ENCODE results near the gene ARHGEF1.
"Not testable (repeated sequence)": the region's sequence is repeated elsewhere in the genome, so short reads cannot be mapped to it uniquely, and the experiment has no call there.

Gene ARHGEF1

DNA sequence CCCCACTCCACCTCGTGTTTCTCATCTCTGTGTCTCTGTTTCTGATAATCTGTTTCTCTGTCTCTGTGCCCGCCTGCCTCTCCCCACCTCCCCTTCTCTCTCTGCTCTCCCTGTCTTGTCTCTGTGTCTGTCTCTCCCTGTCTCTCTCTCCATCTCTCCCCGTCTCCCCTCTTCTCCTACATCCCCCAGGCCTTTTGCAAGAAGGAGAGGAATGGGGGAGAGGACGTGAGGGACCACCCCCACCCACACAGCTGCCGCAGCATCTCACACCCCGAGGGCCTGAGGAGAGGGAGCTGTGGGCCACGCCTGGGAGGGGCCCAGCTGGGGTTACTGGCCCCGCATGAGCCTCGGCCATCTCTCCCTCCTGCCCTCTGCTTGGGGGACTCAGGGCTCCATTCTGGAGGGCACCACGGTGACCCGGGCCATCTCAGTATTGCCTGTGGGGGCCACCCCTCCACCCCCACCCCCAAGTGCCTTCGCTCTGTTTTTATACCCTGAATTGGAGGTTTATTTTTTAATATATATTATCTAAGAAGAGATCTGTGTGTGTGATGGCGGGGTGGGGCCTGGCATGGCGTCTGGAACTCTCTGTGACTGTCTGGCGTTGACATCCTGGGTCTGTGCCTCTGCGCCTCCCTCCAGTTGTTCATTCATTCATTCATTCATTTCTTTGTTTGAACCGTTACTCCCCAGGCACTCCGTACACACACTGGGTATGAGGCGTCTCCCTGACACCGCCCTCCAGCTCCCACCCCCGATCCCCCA lies 24.1 kb downstream of the ARHGEF1 start:
- DNase-seq = no peak

DNA sequence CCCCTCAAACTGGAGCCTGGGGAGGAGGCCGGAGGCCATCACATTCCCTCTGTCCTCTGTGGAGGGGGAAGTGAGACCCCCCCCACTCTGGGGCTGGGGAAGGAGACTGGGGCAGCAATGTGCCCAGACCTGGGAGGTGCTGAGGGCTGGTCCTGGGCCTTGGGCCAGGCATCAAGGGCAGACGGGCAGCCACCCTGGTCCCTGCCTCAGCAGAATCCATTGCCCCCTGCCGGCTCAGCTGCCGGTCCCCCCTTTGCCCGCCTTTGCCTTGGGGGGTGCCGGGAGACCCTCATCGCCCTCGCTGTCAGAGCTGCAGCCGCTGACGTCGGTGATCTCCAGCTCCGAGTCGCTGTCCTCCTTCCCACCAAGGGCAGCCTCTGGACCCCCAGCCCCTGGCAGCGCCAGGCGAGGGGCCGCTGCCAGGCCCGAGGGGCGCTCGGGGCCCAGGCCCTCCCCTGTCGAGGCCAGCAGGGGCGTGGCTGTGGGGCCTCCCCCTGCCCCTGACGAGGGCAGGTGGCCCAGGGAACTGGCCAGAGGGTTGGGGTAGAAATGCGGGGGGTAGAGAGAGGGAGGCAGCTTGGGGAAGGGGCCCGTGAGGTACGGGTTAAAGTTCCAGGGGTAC lies 25.1 kb downstream of the ARHGEF1 start:
- no peak for DNase-seq

DNA sequence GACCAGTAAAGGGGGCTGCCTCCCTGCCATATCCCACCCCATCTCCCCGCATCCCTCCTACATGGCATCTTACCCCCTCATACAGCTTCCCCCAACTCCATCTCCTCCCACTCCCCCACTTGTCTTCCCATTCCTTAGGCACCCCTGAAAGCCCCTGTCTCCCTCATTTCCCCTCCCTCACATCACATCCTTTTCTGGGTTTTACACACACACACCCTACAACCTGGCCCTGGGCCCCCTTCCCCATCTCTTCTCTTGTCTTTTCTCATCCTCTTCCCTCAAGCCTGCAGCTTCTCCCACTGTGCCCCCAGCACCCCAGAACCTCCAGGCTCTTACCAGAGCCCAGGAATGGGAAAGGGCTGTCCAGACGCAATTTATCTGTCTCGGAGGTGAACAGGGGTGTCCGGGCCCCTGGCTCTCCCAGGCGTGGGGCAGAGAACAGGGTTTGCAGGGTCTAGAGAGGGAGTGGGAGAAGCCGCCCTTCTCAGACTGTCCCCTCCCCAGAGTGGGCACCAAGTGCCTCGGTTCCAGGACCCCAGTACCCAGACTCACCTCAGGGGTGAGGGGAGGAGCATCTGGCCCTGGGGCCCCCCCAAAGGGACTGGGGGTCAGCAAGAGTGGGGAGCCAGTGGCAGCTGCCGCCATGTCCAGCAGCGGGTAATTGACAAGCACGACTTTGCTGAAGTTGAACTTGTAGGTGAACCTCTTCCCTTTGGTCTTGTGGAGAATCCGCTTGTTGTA lies 25.9 kb downstream of the ARHGEF1 start:
- no peak for DNase-seq

DNA sequence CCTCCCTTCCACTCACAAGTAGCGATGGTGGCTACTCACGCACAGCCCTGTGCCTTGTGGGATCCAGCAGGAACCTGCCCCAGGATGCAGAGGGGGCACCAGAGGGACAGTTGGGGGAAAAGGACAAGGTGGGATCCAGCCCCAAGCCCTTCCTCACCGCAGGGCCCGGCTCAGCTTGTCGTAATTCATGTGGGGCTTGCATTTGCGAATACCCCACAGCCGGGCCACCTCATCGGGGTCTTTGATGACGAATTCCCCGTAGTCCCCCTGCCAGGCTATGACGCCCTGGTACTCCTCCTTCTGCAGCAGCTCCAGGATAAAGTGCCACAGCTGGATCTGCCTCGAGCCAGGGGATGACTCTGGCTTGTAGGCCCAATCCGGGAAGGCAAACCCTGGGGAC lies 26.7 kb downstream of the ARHGEF1 start:
- DNase-seq = no peak

DNA sequence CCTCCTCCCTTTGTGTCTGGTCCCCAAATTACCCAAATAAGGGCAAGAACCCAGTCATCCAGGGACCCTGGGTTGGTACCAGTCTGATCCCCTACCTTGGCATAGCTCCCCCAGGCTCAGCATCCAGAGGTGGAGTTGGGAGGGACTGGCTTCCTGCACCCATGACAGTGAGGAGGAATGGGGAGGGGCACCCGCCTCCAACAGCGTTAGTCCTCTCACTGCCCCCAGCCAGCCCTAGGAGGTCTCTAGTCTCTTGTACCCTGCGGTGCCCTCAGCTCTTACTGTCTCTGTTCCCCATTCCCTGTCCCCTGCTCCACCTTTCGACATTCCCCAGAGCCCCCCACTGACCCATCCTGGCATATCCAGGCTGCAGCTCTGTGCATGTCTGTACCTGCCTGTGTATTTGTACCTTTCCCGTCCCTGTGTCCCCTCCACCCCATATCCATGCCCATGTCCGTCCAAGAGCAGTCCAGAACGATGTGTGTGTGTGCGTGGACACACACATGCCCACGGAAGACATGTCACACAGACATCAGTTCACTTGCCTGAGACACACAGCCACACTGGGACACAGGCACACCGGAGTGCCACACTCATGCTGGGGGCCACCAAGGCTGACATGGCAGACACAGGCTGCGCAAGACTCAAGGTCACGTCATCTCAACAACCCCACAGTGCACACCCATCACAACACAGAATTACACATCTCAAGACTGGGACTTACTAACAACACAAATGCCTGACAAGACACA lies 27.4 kb downstream of the ARHGEF1 start:
- DNase-seq = no peak

DNA sequence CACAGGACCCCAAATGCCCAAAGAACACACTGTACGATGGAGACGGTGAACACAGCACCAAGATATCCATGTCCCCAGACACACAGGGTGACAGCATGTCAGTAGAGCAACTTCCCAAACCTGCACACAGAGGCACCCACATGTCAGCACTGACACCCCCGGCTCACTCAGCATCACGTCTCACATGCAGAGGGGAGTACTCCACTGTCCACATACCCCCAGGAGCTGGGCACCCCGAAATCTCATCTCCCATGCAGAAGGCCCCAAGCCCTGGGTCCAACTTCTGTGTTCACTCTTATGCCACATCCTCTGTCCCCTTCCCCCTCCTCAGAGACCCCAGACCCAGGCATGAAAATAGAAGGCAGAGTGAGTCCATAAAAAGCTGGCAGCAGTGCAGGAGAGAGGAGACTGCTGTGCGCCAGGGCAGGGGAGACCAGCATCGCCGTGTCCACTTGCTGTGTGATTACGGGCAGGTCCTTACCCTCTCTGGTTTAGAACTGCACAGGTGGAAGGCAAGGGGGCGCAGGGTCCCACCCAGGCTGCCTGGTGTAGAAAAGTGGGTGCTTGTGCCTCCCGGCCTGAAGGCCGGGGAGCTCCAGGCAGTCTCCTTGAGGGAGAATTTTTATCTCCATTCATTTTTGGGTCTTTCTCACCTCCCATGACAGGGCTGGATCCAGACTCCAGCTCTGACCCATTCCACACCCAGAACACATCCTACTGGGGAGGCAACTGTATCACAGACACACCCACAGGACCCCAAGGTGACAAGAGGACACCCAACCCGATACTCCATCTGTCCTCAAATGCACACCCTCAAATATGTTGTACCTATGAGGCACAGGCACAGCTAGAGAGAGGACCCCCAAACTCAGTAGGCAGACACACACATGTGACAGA lies 28.3 kb downstream of the ARHGEF1 start:
- DNase-seq = no peak

DNA sequence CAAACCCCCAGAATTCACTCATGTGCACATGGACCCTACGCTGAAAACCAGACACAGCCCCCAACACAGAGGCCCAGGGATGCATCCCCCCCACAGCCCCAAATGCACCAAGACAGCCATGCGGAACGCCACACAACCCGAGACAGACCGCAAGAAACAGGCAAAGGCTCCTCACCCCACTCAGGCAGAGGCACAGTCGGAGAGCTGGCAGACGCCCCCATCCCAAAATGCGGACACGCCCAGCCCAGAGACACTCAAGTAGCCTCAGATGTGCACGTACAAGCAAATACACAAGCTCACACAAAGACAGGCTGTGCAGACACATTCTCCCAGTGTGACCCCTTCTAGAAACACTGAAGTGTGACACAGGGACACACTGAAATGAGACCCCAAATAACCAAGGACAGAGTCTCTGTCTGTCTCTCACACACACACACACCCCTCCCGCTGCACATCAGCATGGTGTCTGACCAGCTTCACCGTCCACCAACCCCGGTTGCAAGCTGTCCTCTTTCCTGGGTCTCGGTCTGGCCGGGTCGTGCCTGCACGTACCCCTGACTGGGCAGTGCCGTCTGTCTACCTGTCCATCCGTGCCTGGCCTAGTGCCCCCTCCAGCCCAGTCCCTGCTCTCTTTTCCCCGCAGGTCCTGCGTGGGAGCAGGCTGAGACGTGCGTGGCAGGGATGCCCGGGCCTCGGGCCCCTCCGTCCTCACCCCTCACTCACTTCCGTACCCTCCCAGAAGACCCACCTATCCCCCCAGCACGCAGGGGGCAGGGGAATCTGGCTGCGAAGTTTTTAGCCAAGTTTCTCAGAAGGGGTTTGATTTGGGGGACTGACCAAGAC lies 29.1 kb downstream of the ARHGEF1 start:
- no peak for DNase-seq

DNA sequence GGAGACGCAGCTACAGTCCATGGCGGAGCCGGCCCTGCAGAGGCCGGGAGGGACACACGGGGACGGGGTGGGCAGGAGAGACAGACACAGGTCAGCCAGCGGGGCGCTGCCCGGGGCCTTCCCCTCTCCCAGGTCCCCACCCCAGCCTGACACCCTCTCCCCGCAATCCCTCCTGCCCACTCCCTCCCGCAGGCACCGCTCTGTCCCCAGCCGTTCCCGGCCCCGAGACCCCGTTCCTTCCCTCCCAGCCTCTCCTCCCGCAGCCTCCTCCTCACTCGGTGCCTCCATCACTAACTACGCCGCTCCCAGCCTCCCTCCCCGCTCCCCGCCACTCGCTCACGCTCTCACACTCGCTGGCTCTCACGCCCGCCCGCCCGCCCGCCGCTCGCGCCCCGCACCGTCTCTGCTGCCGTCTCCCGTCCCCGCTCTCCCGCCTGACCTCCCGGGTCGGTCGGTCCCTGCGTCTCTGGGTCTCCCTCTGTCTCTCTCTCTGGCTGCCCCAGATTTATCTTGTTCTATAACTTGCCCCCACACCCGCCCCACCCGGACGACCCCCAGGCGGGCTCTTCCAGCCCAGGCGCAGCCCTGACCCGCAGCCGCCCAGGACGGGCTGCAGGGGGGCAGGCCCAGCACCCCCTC lies 30.0 kb downstream of the ARHGEF1 start:
- no peak for DNase-seq

DNA sequence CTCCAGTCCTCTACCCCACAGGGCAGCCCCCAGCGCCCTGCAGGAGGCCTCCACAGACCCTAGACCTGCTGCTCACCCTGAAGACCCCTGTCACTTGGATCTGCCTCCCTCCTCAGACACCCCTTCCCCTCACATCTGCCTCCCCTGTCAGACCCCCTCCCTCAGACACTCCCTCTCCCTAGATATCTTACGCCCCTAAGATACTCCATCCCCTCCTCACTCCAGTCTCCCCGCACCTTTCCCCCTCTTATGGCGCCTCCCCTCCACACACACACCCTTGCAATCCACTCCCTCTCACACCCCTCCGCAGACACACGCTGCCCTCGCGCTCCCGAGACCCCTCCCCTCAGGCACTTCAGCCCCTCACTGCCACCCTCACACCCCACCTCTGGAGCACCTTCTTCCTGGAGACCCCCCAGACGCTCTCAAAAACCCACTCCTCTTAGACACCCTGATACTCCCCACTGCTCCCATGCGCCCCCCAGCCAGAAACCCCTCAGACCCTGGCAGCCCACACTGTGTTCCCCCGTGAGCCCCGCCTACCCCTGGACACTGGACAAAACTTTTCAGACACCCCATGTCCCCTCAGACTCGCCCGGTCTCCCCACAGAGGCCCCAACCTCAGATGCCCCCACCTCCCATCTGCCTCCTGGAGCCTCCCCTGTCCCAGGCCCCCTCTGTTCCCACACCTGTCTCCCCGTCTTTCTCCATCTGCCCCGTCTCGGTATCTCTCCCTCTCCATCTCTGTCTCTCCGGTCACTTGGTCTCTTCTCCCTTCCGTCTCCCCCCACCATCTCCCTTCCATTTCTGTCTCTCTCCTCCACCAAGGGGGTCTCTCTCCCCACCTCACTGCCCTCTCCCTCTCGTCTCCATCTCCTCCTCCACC lies 30.8 kb downstream of the ARHGEF1 start:
- no peak for DNase-seq

DNA sequence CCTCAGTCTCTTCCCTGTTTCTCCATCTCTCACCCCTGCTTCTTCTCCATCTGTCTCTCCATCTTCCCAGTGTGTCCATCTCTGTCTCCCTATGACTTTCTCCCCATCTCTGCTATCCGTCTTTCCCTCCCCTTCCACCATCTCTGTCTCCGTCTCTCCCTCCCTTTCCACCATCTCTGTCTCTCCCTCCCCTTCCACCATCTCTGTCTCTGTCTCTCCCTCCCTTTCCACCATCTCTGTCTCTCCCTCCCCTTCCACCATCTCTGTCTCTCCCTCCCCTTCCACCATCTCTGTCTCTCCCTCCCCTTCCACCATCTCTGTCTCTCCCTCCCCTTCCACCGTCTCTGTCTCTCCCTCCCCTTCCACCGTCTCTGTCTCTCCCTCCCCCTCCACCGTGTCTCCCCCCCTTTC lies 31.4 kb downstream of the ARHGEF1 start:
- DNase-seq = not testable (repeated sequence)

DNA sequence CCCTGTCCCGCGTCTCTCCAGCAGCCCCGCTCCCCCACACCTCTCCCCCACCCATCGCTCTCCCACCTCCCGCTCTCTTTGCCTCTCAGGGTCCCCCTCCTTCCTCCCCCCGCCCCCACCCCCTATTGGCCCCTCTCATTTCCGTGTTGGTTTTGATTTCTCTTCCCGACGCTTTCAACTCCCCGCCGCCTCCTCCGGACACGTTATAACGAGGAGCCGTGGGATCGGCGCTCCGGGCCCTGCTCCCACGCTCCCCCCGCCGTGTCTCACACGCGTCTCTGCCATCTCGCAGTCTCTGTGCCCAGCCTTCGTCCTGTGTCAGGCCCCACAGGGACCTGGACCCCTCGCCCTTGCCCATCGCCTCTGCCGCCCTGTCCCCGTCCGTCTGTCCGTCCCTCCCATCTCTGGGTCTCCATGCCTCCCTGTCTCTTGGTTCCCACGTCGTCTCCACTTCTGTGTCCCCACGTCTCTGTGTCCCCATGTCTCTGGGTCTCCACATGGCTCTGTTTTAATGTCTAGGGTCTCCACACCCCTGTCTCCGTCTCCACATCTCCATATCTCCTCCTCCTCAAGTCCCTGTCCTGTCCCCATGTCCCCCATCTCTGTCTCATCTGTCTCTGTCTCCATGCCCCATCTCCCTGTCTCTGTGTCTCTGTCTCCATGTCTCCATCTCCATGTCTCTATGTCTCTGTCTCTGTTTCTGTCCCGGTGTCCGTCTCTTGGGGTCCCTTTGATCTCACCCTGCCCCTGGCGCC lies 32.2 kb downstream of the ARHGEF1 start:
- DNase-seq = no peak

DNA sequence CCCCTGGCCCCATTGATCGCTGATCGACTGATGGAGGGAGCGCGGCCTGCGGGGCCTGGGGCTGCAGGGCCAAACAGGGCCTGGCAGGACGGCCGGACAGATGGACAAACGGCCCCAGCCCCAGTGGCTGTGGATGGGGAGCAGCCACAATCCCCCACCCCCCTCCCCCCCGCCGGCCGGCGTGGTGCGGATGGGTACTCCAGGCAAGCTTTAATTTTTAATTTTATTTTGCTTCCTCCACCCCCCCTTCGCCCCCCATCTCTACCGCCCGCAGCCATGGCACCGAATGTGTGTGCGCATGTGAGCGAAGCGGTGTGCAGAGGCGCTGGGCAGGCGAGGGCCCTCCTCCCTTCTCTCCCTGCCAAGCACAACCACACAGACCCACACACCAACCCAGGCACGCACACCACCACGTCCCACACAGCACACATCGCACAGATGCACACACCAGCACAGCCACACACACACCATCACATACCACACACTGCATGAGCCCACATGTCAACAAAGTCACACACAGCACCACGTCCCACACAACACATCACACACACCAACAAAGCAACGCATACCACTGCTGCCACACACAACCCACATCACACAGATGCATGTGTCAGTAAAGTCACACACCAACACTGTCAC lies 32.9 kb downstream of the ARHGEF1 start:
- DNase-seq = peak; percentile 24

DNA sequence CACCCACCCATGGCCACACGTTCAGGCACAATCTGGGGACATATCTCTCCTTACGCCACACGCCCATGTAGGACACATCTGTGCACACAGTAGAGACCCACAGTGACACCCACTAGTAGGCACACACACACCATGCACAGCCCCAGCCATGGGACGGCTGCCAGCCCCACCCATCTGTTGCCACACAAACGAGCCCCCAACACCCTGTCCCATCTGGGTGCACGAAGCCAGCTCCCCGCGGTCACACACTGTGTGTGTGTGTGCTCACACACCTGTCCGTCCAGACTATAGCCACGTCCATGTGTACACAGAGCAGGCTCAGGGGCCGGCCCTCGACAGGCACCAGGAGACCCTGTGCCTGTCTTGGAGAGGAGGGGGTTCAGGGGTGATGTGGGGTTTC lies 34.7 kb downstream of the ARHGEF1 start:
- no peak for DNase-seq

DNA sequence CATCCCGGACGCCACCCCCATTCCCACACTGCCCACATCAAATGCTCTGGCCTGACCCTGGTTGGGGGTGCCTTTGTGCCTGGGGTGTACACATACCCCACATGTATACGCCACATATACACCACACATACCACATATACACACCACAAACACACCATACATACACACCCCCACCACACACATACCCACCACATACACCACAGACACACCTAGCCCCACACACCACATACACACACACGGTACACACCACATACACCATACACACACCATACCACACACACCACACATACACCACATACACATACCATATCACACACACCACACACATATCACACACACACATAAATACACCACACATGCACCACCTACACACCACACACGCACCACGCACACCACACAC lies 35.1 kb downstream of the ARHGEF1 start:
- no peak for DNase-seq

DNA sequence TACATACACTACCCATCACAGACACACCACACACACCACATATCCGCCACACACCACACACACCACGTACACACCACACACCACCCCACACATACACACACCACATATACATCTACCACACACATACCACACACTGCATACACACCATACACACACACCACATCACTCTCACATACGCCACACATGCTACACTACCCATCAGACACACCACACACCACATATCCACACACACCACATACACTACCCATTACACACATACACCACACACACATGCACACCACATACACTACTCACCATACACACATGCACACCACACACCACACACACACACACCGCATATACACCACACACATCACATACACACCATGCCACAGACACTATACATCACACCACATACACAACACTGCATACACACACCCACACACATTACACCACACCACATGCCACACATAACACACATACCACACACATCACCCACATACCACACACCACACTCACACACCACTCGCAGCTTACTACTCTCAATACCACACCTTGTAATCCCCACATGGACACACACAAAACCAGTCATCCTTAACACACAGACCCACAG lies 35.8 kb downstream of the ARHGEF1 start:
- no peak for DNase-seq

DNA sequence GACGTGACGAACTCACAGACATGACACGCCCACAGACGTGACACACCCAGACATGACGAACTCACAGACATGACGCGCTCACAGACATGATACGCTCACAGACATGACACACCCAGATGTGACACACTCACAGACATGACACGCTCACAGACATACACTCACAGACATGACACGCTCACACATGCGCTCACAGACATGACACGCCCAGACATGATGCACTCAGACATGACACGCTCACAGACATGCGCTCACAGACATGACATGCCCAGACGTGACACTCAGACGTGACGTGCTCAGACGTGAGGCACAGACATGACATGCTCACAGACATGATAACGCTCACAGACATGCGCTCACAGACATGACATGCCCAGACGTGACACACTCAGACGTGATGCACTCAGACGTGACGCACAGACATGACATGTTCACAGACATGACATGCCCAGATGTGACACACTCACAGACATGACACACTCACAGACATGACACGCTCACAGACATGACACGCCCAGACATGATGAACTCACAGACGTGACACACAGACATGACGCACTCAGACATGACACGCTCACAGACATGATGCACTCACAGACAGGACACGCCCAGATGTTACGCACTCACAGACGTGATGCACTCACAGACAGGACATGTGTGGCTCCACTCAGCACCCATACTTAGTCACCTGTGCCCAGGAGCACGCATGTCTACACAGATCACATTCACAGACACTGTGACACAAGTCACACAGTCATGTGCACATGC lies 37.1 kb downstream of the ARHGEF1 start:
- DNase-seq = no peak
